Measurements from ENCODE around the gene LYST.
"Not testable (repeated sequence)": the region's sequence is repeated elsewhere in the genome, so short reads cannot be mapped to it uniquely, and the experiment has no call there.

The LYST gene

DNA sequence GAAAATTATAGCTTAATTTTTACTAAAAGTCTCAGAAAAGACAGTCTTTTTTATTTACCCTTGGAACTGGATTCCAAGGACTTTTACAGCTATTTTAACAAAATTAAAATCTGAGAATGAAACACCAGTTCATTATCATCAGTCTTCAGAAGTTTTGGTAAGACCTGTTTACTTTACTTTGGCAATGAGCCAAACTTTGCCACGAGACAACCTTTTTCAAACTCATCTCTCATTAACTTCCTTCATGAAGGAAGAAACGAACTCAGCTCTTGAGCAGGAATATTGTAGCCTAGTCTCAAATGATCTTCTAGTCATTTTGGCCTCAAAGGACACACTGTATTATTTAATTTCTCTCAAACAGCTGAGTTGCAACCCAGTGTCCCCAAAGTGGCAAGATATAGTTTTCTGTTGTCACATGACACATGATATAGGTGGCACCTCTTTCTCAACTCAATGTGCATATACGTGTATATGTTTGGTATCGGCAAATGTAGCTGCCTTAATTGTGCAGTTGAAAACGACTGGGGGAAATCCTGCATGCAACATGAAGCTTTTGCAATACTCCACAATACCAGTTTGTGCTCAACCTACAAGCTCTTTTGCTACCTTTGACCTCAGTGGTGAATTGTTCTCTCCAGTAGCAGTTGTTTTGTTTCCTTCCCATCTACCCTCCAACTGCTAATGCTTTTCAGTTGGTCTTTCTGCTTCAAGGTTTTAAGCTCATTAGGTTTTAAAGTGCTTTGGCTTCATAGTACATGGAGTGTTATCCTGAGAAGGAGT lies 208.8 kb downstream of the LYST start:
- DNase-seq (ENCODE audit: low read depth in 2 of 2) = no peak

- DNase-seq (ENCODE audit: low read depth in 2 of 2) = no peak
Observed at GRCh38 chr1:235657269-235657668, 209.4 kb downstream of the LYST start.

- DNase-seq (ENCODE audit: low read depth in 2 of 2) = no peak
Observed at GRCh38 chr1:235652364-235652763, 214.3 kb downstream of the LYST start.

GRCh38 chr1:235651170-235651806 lies 215.4 kb downstream of the LYST start:
- DNase-seq (ENCODE audit: low read depth in 2 of 2) = no peak

DNA sequence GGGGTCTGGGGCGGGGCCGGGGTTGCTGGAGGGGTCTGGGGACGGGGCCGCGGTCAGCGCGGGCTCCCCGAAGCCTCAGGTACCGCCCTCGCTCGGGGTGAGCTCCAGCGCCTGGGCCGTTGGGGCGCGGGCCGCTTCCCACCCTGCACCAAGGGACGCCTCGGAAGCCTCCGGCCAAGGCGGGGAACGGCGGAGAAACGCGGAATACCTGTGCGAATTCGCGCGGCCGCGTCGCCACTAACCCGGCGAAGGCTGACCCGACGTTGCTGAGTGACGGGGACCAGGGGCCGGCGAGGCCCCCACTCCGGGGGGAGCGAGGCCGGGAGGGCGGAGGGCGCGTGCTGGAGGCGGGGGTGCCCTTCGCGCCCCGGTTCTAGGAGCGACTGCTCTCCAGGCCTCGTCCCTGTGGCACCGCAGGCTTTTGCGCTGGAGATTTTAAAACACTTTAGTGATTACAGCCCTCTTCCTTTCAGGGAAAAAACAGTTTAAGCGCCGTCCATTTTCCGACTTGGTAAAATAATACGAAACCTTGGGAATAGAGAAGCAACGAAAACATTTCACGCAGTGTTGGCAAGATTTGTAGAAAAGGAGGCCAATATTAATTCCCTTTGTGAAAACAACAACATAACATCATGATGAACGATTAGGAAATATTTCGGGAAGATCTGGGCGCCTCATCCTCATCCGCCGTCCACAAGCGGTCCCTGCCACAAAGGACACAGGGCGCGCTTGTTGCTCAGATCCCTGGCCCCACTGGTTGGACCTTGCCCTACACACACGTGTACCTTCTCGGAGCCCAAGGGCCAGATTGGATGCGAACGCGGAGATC lies 216.2 kb downstream of the LYST start:
- DNase-seq (ENCODE audit: low read depth in 2 of 2) = no peak

- DNase-seq (ENCODE audit: low read depth in 2 of 2) = no peak
Observed at GRCh38 chr1:235649368-235650163, 217.1 kb downstream of the LYST start, which contains the start of gene GNG4. Gene GNG4, minus strand, starts transcription at chr1:235649784. Its CDS starts 65,946 bp downstream, at chr1:235583838.

GRCh38 chr1:235648954-235649367 lies 217.7 kb downstream of the LYST start:
- peak in 1 of 2 donors; percentile 11 for DNase-seq (ENCODE audit: low read depth in 2 of 2)

DNA sequence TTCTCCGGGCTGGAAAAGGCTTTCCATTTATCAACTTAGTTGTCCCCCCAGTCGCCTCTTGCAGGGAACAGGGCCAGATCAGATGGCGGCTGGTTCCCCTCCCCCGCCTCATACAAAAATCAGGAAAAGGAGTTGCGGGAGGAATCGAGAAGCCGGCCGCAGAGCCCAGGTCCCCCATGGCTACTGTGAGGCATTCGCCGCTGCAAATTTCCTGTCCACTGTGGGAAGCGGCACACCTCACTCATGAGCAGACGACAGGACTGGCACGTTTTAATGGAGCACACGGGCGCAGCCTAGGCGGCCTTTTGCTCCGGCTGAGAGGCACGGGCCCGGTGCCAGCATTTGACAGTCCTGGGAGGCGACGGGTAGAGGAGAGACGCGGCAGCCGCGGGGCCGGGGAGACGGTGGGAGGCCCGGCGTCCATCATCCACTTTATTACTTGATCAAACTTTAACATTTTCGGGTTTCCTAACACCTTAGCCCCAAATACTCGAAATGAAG lies 218.2 kb downstream of the LYST start:
- DNase-seq (ENCODE audit: low read depth in 2 of 2) = no peak

DNA sequence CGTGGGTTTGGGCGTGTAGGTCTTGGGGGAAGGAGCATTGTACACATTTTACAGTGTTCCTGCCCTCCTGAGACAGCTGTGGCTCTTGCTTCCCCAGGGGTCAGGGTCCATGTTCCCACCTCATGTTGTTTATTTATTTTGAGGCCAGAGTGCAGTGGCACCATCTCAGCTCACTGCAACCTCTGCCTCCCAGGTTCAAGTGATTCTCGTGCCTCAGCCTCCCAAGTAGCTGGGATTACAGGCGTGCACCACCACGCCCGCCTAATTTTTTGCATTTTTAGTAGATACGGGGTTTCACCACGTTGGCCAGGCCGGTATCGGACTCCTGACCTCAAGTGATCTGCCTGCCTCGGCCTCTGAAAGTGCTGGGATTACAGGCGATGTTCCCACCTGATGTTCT lies 219.2 kb downstream of the LYST start:
- DNase-seq (ENCODE audit: low read depth in 2 of 2) = not testable (repeated sequence)

DNA sequence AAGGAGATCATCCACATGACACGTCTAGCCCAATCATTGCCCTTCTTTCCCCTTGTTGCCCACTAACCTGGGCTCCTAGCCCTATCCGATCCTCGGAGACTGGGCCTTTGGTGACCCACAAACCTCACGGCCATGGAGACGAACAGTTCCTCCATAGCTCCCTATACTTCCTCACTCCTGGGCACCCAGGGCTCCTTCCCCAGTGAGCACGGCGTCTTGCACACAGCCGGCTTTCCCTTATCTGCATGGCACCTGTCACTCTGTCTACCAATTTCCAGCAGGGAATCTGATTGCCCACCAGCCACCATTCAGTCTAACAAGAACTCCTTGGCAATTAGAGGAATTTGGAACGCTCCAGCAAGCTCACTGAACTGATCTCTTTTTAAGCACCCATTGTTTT lies 220.2 kb downstream of the LYST start:
- DNase-seq (ENCODE audit: low read depth in 2 of 2) = no peak

DNA sequence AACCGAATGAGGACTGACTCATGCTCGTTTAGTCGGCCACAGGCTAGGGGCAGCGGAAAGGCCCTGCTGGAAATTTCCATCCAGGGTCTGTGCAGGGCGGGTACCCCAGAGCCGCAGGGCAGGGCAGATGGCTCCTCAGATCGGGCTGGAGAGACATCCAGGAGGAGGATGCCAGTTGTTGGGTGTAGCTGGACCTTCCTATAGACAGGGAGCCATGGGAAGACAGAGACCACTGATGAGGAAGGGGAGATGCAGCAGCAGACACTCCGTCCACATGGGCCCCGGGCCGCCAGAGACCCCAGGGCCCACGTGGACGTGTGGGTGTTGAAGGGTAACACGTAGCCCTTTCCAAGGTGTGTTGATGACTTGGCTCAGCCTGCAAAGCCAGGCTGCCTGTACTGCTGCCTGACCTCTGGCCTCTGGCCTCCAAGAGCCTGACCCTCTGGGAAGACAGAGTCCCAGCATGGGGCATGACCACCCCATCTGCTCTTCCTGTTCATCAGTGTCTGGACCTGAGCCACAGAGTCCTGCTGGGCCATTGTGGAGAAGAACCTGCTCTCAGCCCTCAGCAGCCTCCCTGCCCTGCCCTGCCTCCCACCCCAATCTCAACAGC lies 221.9 kb downstream of the LYST start:
- no peak for DNase-seq (ENCODE audit: low read depth in 2 of 2)

DNA sequence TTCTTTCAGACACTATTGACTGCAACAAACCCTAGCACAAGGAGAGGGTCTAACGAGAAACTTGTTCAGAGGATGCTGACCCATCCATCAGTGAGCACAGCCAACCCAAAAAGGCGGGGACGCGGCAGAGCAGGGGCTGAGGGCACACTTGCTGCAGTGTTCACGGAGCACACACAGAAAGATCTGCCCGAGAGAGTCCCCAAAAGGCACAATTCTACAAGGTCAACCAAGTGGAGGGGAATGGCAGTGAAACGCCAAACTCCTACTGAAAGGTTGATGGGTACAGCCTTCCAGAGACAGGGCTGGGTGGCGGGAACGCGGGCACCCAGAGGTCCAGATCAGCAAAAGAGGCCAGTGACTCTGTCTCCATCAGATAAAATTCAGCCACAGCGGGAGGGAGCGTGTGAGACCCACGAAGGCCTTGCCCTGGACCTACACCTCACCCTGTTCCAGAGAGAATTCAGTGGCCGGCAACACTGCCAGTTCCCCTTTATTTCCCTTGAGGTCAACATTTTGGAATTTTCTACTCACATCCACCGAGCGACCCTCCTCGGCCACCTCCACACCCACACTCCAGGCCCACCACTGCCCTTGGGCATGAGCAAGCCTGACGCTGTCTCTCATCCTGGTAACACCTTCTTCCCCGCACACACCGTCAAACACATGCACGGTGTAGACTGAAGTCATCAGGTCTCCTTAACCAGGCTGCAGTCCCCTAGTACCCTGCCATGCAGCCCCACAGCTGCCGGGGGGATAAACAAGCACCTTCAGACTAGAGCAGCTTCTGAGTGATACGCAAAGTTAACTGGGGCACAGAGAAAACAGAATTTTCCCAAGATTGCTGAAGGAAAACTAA lies 222.6 kb downstream of the LYST start:
- no peak for DNase-seq (ENCODE audit: low read depth in 2 of 2)

DNA sequence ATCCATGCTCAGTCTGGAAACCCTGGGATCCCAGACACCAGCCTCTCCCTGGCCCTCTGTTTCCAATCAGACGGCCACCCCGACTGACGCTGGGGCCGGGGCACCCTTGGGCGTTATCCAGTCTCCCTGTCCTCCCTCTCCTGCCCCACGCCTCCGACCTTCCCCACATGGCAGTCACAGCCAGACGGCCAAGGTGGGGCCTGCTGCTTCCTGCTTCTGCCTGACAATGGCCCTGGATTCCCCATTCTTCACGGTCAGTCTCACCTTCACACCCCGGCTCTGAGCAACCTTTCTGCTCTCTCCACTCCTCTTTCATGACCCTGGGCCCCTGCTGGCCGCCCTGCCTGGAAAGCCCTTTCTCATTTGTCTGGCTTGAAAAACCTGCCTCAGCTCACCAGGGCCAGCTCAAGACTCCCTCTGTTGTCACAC lies 223.7 kb downstream of the LYST start:
- no peak for DNase-seq (ENCODE audit: low read depth in 2 of 2)

DNA sequence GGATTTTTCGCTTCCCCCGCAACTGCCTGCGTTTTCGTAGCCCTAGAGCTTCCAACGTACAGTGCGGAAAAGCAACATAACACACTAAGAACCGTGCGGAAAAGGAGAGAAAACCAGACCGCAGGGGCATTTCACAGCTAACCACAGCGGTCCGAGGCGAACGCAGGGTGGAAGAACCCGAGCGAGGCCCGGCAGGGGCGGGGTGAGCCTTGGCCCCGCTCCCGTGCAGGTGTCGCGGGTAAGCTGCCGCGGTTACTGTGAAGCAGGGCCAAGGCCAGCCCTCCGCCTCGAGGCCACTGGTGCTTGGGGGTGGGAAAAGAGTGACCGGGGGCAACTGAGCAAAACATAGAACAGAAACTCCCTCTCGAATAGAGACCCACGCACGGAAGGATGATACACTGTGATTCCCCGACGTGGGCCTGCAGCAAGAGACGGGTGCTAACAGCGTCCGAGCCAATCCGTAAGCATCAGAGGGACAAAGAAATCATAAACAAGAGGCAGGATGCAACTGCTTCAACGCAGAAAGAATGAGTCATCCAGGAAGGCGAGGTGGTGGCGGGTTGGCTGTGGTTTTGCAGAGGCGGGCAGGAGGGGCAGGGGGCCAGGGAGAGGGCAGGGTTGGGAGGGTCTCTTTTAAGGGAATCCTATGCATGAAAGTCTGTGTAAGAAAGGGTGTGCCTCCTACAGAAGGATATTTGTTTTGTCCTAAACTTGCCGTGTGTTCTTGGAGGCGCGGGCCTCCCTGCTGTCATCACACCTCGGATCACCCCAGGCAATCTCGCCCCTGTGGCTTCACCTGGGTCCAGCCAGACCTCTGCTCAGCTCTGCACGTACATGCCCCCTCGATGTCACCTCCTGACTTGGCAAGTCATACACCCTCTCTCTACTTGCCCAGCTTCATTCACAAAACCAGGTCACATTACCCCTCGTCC lies 224.4 kb downstream of the LYST start:
- peak in 1 of 2 donors; percentile 36 for DNase-seq (ENCODE audit: low read depth in 2 of 2)

GRCh38 chr1:235640580-235640979 lies 226.1 kb downstream of the LYST start:
- DNase-seq (ENCODE audit: low read depth in 2 of 2) = no peak

DNA sequence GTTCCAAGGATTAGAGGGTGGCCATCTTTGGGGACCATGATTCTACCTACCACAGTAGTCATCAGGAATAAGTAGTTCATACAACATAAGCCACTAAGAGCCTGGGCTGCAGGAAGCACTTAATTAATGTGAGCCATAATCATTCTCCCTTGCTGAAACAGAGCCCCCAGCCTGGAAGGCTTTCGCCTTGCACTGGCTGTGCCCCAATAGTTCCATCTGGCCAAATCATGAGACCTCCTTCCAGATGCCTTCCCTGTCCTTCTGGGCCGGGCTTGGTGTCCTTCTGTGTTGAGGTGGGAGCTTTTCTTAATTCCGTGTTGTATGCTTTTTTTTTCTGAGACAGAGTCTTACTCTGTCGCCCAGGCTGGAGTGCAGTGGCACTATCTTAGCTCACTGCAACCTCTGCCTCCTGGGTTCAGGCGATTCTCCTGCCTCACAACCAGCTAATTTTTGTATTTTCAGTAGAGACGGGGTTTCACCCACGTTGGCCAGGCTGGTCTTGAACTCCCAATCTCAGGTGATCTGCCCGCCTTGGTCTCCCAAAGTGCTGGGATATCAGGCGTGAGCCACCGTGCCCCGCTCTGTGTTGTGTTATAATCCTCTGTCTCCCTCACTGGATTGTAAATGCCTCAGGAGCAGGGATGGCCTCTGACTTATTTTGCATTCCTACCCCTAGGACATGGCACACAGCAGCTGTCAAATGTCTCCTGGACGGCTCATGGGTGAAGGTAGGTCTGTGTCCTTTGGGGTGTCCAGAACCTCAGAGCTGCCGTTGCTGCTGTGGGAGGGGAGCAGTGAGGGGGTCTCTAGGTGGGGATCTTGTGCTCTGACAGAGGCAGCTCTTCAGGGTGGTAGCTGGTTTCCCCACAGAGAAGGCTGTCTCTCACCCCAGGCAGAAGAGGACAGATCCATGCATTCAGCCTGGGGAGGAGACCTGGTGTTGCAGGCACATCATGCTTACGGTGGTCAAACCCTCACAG lies 227.2 kb downstream of the LYST start:
- DNase-seq (ENCODE audit: low read depth in 2 of 2) = no peak

DNA sequence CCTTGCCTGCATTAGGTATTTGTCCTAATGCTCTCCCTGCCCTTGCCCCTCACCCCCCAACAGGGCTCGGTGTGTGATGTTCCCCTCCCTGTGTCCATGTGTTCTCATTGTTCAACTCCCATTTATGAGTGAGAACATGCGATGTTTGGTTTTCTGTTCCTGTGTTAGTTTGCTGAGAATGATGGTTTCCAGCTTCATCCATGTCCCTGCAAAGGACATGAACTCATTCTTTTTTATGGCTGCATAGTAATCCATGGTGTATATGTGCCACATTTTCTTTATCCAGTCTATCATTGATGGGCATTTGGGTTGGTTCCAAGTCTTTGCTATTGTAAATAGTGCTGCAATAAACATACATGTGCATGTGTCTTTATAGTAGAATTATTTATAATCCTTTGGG lies 228.1 kb downstream of the LYST start:
- DNase-seq (ENCODE audit: low read depth in 2 of 2) = not testable (repeated sequence)
